Limb (tissue), 2 donors: ENCODE results near the gene UBASH3A.

Source experiments
- DNase-seq, 2 donors: peaks; one replicate each; pipeline ENCODE4 v3.0.0-alpha.2; 2016; ENCODE audit errors: extremely low spot score in 2 of 2

The UBASH3A gene

DNA sequence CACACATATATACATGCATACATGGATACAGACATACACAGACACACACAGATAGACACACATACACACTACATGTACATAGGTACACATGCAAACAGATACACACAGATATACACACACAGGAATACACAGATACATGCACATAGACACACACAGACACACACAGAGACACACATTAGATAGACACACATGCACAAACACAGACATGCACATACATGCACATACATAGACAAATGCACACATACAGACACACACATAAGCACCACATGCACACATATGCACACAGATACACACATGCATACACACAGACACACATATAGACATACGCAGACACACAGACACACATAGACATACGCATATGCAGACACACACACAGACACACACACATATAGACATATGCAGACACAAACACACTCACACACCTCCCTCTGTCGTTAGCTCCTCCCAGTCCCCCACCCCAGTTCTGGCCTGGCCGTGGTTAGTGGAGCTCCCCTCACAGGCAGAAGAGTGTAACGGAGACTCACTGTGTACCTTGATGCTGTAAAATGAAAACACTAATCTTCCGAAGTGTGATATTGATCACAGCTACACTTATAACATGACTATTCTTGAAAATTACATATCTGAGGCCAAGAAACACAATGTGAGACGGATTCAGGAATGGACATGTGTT, 7.6 kb downstream of the UBASH3A start:
- DNase-seq: no peak

DNA sequence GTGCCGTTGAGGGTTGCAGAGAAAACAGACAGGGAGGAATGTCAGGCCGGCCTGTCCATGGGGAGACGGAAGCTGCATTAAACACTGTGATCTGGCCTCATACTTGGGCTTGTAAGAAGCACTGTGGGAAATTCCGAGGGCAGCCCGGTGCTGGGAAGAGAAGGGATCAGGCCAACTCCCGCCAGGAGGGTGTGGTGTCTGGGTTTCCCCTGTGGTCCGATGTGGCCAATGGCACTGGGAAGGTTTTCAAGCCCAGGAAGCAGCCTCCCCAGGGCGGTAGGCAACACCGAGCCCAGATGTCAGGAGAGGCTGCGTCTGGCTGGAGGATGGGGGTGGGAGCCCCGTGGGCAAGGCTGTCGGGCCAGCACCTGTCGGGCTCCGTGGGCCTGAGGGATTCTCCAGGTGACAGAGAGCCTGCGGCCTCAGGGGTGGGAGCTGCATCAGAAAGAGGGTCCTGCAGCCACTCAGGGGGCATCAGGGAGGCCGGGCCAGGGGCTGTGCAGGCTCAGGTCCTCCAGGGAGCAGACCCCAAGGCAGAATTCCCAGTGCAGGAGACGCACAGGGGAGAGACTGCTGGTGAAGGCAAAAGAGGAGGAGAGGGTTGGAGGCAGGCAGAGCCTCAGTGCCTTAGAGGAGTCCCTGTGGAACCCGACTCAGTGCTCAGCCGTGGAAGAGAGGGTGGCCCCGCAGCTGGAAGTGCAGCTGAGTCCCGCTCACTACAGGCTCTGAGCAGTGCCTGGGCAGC, 8.4 kb downstream of the UBASH3A start:
- DNase-seq: no peak

DNA sequence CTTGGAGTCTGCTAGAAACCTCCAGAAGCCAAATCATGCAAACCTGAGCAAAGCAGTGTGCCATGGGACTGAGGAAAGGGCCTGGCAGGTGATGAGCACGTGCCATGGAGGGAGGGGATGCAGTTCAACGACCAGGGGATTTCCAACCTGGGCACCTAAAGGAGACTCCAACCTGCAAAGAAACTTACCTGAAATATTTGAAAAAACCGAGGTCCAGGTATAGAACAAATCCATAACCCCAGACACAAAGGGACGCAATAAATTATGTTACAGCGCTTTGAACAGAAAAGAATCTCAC, 8.9 kb downstream of the UBASH3A start:
- DNase-seq: no peak

- no peak for DNase-seq
Measured at GRCh38 chr21:42413093-42413492, 9.4 kb downstream of the UBASH3A start.

- DNase-seq: no peak
Measured at GRCh38 chr21:42413500-42413899, 9.8 kb downstream of the UBASH3A start.

GRCh38 chr21:42414066-42414465, 10.4 kb downstream of the UBASH3A start:
- no peak for DNase-seq

GRCh38 chr21:42414553-42414927, 10.8 kb downstream of the UBASH3A start:
- no peak for DNase-seq

GRCh38 chr21:42414928-42415769, 11.4 kb downstream of the UBASH3A start:
- DNase-seq: no peak

DNA sequence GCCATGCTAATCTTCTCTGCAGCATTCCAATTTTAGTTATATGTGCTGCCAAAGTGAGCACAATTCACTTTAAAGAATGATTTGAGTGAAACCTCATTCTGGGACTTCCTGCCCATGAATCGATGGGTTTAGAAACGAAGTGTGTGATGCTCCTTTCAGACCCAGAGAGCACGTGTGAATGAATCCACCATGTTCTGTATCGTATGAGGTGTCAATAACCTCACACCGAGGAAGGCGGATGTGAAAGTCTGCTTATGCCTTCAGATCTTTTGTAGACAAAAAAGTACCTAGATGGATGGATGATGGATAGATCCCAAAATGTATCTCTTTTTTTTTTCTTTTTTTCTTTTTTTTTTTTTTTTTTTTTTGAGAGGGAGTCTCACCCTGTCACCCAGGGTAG, 13.8 kb downstream of the UBASH3A start:
- no peak for DNase-seq

- DNase-seq: no peak
Measured at GRCh38 chr21:42418886-42419285, 15.2 kb downstream of the UBASH3A start.

GRCh38 chr21:42419845-42420244, 16.1 kb downstream of the UBASH3A start:
- no peak for DNase-seq

DNA sequence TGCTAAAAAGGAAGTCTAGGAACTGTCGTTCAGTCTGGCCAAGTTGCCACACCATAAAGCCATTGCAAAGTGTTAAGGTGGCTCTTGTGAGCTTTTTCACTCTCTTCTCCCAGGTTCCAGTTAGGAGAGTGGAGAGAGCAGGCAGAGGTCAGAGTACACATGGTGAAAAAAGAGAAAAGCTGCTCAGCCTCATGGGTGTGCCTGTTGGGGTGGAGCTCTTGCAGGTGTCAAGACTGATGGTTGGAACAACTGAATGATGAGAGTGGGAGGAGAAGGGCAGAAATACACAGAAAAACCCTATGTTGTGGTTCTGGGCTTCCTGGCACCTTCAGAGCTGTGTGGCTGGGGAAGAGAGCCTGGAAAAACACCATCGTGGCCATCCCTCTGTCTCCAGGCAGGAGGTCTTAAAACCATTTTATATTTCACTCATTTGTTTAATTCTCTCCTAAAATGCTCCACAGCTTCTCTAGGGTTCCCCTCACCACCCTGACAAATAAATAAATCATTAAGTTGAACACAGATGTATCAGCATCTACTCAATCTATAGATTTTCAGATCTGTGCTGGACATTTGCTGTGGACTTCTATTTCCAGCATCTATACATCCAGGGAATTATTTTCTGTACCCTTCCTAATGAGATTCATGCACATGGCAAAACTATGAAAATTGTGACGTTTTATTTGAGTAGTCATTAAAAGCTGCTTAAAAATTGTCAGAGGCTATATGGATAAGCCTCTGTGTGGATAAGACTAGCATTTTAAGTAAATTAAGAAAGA, 17.5 kb downstream of the UBASH3A start:
- DNase-seq: no peak

DNA sequence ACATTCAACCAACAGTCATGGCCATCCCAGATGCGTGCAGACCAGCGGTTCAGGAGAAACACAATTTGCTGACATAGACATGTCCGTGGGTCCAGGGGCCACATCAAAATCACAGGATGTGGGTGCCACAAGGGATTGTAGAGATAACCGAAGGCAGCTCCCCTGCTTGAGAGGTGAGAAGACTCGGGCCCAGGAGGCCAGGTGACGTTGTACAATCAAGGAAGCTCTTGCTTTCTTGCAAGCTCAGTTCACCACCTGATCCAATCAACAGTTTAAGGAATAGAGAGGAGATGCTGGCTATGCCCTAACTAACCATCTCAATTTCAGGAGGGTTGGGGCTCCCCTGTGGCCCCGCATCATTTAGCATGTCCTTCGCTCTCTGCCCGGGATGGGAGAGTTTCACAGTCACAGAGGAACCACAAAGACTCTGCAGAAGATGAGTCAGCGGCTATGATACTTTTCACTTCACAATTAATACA, 19.5 kb downstream of the UBASH3A start:
- DNase-seq: no peak

DNA sequence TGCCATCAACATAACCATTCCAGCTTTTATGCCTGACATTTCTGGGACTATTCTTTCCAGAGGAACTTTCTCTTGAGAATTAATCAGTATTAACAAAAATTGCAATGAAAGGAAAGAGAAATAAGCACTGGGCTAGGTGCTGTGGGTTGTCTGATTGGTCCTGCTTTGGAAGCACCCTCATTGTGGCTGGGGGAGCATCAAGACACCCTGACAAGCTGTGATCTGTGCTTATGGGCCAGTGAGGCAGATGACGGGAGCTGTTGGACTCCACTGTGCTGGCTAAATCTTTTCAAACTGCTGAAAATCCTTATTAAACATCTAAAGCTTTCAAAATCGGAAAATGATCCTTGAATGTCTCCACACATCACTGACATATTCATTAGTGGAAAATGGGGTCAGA, 20.0 kb downstream of the UBASH3A start:
- no peak for DNase-seq

DNA sequence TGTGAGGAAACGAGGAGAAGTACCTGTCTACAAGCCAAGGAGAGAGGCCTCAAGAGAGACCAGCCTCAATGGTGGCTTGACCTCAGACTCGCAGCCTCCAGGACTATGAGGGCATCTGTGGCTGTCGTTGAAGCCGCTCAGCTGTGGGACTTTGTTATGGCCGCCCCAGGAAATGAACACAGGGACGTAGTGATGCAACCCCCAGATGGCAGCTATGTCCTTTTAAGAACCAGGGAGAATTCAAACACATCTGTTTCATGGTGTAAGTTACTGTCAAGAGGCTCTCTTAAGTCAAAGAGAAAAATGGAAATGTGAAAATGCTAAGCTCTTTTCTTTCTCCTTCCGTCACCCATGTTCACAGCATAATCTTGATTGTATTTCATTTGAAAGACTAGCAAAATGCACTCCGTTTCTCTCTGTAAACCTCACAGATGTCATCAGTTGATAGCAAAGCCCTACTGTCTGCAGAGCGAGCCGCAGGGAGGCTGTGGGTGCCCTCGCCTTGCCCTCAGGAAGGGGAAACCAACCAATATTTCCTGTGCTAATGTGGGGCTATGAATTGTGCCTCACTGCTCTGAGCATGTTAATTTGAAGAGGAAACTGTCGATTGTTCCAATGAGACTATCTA, 21.3 kb downstream of the UBASH3A start:
- no peak for DNase-seq

DNA sequence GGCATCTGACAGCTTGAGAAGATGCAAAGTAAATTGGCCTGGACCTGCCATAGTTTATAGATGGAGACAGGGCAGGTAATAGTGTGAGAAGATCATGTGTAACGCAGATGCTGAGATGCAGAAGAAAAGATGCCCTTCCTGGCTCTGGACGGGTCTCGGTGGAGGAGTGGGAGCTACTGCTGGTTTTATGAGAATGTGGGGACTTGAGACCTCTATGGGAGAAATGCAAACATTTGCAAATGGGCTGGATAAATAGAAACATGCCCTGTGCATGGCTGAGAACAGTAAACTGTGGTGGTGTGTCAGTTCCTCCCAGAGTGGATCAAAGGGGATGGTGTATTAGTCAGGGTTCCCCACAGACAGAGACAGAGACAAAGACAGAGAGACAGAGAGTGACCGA, 21.9 kb downstream of the UBASH3A start:
- no peak for DNase-seq

DNA sequence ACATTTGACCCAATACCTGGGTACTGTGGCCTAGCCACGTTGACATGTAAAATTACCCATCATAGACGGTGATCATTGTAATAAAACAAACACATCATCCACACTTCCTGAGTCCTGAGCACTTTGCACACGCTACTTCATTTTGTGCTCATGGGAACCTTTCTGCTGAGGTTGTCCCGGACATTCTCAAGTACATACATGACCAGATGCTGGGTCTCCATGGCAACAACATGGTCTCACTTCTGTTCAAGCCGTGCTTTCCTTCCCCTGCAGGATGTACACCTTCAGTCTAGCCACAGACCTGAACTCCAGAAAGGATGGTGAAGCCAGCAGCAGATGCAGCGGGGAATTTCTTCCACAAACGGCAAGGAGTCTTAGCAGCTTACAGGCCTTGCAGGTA, 22.7 kb downstream of the UBASH3A start:
- DNase-seq: no peak

DNA sequence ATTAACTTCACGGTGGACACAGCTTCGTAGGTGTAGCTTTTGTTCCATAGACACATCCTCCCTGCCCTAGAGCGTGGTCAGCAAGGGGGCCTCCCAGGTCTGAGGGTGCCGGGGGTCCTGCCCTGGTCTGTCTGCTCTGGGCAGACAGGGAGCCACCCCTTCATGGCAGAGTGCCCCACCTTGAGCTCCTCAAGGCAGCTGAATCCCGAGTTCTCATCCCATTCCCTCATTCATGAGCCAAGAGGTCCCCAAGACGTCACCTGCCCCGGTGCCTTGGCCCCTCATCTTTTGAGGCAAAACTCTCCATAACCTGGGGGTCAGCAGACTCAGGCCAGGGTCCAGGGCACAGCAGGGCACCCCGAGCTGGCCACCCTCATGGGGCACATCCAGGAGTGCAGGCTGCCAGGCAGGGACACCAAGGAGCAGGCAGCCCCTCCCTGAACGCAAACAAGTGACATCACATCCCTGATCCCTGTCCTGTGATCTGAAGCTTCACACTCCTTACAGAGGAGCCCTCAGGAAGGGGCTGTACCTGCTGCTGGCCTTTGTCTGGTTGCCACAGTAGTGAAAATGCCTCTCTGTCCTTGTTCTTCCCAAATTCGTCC, 23.3 kb downstream of the UBASH3A start:
- DNase-seq: no peak

DNA sequence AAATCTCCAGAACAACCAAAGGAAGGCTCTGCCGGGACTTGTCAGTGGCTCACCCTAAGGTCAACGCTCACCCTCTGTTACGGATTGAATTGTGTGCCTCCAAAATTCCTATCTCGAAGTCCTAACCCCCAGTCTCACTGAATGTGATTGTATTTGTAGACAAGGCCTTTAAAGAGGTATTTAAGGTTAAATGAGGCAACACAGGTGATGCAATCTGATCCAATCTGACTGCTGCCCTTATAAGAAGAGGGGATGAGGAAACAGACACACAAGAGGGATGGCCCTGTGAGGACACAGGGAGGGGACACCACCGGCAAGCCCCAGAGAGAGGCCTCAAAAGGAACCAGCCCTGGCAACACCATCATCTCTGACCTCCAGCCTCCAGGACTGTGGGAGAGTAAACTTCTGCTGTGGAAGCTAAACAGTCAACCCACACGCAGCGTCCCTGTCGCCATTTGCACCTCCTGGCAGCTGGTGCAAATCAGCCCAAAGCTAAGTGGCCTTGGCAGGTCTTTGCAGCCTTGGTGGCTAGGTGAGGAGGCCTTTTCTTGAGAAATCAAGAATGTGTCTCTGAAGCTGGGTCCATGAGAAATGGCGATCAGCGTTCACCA, 24.2 kb downstream of the UBASH3A start:
- DNase-seq: no peak

GRCh38 chr21:42429021-42429420, 25.3 kb downstream of the UBASH3A start:
- no peak for DNase-seq
